ENCODE data around the gene HMOX1. TPM values are rescaled to one million over a fixed set of nuclear protein-coding genes. Genes with fewer than 3 reads are reported as not detected.

The HMOX1 gene
- total and polyA plus RNA-seq, 12 donors = 15.4 to 578 (median 39.3) TPM

- DNase-seq = no peak
- Histone ChIP-seq H3K27ac (no peak overlapping the region), H3K4me1 (replicated peaks in 1 of 2) (peaks cover 9 to 13% of the 10 kb centered on the region in 2 donors), H3K9me3 (replicated peaks in 1 of 3) (no peaks in the 10 kb centered on the region), H3K27me3 (no peaks in the 10 kb centered on the region), H3K36me3 (replicated peaks in 1 of 2) (peaks cover 0 to 76% of the 10 kb centered on the region in 2 donors), H3K4me3 (no peak overlapping the region)
- TF ChIP-seq CTCF (IDR thresholded peaks at IDR 0.05) = no peak
- TF ChIP-seq POLR2A (IDR thresholded peaks at IDR 0.05) = no peak
- WGBS, 4 donors = 93 to 98% (median 94%) methylated on average over 16 to 19 of the region's 19 CpGs
- intact Hi-C loops (cut with DNase I) = loop anchor here in 1 of 2 donors (10.0 kb wide), 1 partner anchor 244 kb away; no protein-coding TSS in a partner anchor
Observed at GRCh38 chr22:35341090-35341874, 39.6 kb upstream of the HMOX1 start.

- Histone ChIP-seq H3K9me3 (replicated peaks in 1 of 3) (no peaks in the 10 kb centered on the region), H3K4me1 (replicated peaks in 1 of 2) (peaks cover 0 to 2% of the 10 kb centered on the region in 2 donors), H3K4me3 (no peak overlapping the region), H3K27me3 (no peaks in the 10 kb centered on the region), H3K27ac (no peak overlapping the region), H3K36me3 (replicated peaks in 1 of 2) (peaks cover 0 to 76% of the 10 kb centered on the region in 2 donors)
- intact Hi-C loops (cut with DNase I) = loop anchor here in 1 of 2 donors (10.0 kb wide), 1 partner anchor 242 kb away; no protein-coding TSS in a partner anchor
- no peak for TF ChIP-seq POLR2A (IDR thresholded peaks at IDR 0.05)
- TF ChIP-seq CTCF (IDR thresholded peaks at IDR 0.05) = no peak
- DNase-seq = no peak
- WGBS, 4 donors = 95 to 99% (median 97%) methylated on average over 3 to 4 of the region's 4 CpGs
Observed at GRCh38 chr22:35342390-35342789, 38.5 kb upstream of the HMOX1 start.

- intact Hi-C loops (cut with DNase I) = loop anchor here in 1 of 2 donors (10.0 kb wide), 1 partner anchor 241 kb away; no protein-coding TSS in a partner anchor
- no peak overlapping the region for H3K4me3 ChIP-seq
- 94 to 96% (median 96%) methylated on average over 15 to 26 of the region's 26 CpGs for WGBS, 4 donors
- DNase-seq = no peak
- no peak overlapping the region for H3K27ac ChIP-seq
- no peaks in the 10 kb centered on the region for H3K9me3 ChIP-seq (replicated peaks in 1 of 3)
- H3K4me1 ChIP-seq (replicated peaks in 1 of 2) = no peaks in the 10 kb centered on the region
- peaks cover 0 to 72% of the 10 kb centered on the region in 2 donors for H3K36me3 ChIP-seq (replicated peaks in 1 of 2)
- TF ChIP-seq CTCF (IDR thresholded peaks at IDR 0.05) = no peak
- no peak for TF ChIP-seq POLR2A (IDR thresholded peaks at IDR 0.05)
- H3K27me3 ChIP-seq = no peaks in the 10 kb centered on the region
Observed at GRCh38 chr22:35343664-35344550, 37.0 kb upstream of the HMOX1 start.

All from adrenal gland (tissue), 12 donors.